ENCODE data around the gene HIPK3. TPM values are rescaled to one million over a fixed set of nuclear protein-coding genes. Genes with fewer than 3 reads are reported as not detected.

The HIPK3 gene
- total RNA-seq, 4 donors from 2014 or later: 85.2 to 283 (median 126) TPM

DNA sequence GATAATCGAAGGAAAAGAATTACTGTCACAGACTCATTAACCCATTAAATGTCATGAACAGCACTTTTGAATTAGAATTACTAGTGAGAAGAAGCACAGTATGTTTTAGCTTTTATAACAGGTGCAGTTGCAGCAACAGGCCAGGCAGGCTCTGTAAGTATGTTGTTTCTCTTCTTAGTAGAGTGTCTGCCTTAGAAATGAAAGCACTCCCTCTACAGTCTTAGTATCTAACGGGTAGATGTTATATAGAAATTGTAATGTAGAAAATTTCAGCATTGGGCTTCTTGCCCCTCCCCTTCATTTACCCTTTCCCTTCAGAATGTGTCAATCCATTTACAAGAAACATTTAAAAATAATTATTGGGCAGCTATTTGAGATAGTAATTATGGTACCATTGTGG lies 87.4 kb downstream of the HIPK3 start:
- no peaks in the 10 kb centered on the region for H3K9me3 ChIP-seq
- H3K36me3 ChIP-seq: peaks cover 0 to 84% of the 10 kb centered on the region in 2 donors
- peak in 3 of 5 experiments; percentile 6 to 30 (median 11) for TF ChIP-seq CTCF (IDR thresholded peaks at IDR 0.05 in 4 of 5, conservative IDR thresholded peaks at IDR 0.05 in 1 of 5)
- no peak for TF ChIP-seq POLR2A (IDR thresholded peaks at IDR 0.05)
- peak; percentile 69 to 83 for ATAC-seq
- H3K27me3 ChIP-seq: no peaks in the 10 kb centered on the region
- intact Hi-C loops (cut with DNase I; ENCODE audit: low total_unique reads) (no loop called here), in situ Hi-C loops (cut with MboI; ENCODE audit: low sequenced_read_pairs in 4 of 4) (no loop called here)
- no peak for DNase-seq
- H3K4me3 ChIP-seq: no peak overlapping the region
- H3K4me1 ChIP-seq: peaks cover 12 to 19% of the 10 kb centered on the region in 2 donors
- H3K27ac ChIP-seq: peak overlapping the region; percentile 5 to 52 (median 29)

DNA sequence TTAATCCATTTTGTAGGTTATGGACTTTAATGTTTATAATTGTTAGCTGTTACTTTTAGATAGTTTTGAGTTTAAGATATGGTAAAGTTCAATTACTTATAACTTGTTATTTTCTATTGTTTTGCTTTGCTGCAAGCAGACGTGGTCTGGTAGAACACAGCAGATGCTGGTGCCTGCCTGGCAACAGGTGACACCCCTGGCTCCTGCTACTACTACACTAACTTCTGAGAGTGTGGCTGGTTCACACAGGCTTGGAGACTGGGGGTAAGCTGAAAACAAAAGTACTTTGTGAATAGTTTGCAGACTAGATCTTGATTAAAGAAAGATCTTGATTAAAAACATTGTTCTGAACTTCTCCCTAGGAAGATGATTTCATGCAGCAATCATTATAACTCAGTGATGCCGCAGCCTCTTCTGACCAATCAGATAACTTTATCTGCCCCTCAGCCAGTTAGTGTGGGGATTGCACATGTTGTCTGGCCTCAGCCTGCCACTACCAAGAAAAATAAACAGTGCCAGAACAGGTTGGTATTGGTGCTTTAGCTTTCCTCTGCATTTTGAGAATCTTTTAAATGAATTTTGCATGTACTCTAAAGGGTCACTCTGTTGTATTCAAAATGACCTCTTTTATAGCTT lies 90.4 kb downstream of the HIPK3 start:
- Histone ChIP-seq H3K4me1 (peaks cover 12 to 18% of the 10 kb centered on the region in 2 donors), H3K9me3 (no peaks in the 10 kb centered on the region), H3K27me3 (no peaks in the 10 kb centered on the region), H3K4me3 (no peak overlapping the region), H3K27ac (no peak overlapping the region), H3K36me3 (peaks cover 0 to 87% of the 10 kb centered on the region in 2 donors)
- DNase-seq: no peak
- in situ Hi-C loops (cut with MboI; ENCODE audit: low sequenced_read_pairs in 4 of 4): no loop called here
- TF ChIP-seq POLR2A (IDR thresholded peaks at IDR 0.05) (no peak), CTCF (IDR thresholded peaks at IDR 0.05 in 4 of 5, conservative IDR thresholded peaks at IDR 0.05 in 1 of 5) (no peak)
- intact Hi-C loops (cut with DNase I; ENCODE audit: low total_unique reads): no loop called here
- ATAC-seq: no peak

DNA sequence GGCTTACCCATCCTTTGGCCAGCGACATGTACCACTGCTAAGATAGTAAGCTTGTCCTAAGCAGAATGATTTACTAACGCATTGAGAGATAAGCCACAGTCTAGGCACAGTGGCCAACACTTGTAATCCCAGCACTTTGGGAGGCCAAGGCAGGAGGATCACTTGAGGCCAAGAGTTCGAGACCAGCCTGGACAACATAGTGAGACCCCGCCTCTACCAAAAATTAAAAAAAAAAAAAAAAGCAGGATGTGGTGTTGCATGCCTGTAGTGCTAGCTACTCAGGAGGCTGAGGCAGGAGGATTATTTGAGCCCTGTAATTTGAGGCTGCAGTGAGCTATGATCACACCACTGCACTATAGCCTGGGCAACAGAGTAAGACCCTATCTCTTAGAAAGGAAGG lies 93.1 kb downstream of the HIPK3 start:
- DNase-seq (no peak), ATAC-seq (no peak)
- Histone ChIP-seq H3K4me3 (no peak overlapping the region), H3K27ac (no peak overlapping the region), H3K36me3 (peaks cover 3 to 93% of the 10 kb centered on the region in 2 donors), H3K9me3 (no peaks in the 10 kb centered on the region), H3K4me1 (no peaks in the 10 kb centered on the region), H3K27me3 (no peaks in the 10 kb centered on the region)
- in situ Hi-C loops (cut with MboI; ENCODE audit: low sequenced_read_pairs in 4 of 4) (no loop called here), intact Hi-C loops (cut with DNase I; ENCODE audit: low total_unique reads) (no loop called here)
- TF ChIP-seq POLR2A (IDR thresholded peaks at IDR 0.05) (no peak), CTCF (IDR thresholded peaks at IDR 0.05 in 4 of 5, conservative IDR thresholded peaks at IDR 0.05 in 1 of 5) (no peak)

- in situ Hi-C loops (cut with MboI; ENCODE audit: low sequenced_read_pairs in 4 of 4) (no loop called here), intact Hi-C loops (cut with DNase I; ENCODE audit: low total_unique reads) (no loop called here)
- TF ChIP-seq POLR2A (IDR thresholded peaks at IDR 0.05): no peak
- TF ChIP-seq CTCF (IDR thresholded peaks at IDR 0.05 in 4 of 5, conservative IDR thresholded peaks at IDR 0.05 in 1 of 5): no peak
- peaks cover 3 to 27% of the 10 kb centered on the region in 2 donors for H3K36me3 ChIP-seq
- DNase-seq: no peak
- no peak overlapping the region for H3K27ac ChIP-seq
- H3K27me3 ChIP-seq: no peaks in the 10 kb centered on the region
- ATAC-seq: no peak
- no peaks in the 10 kb centered on the region for H3K9me3 ChIP-seq
- H3K4me3 ChIP-seq: no peak overlapping the region
- H3K4me1 ChIP-seq: peaks cover 0 to 3% of the 10 kb centered on the region in 2 donors
These were observed 101.1 kb downstream of the HIPK3 start for GRCh38 chr11:33358150-33358831.

All from gastrocnemius medialis (tissue), 4 donors.